ENCODE data around the gene ENAH. TPM values are rescaled to one million over a fixed set of nuclear protein-coding genes. Genes with fewer than 3 reads are reported as not detected.
A peak's percentile ranks its signal among the peaks of the same experiment; 100 is the strongest.
"Not testable (repeated sequence)": the region's sequence is repeated elsewhere in the genome, so short reads cannot be mapped to it uniquely, and the experiment has no call there.

ENAH gene
- total and polyA plus RNA-seq, 4 donors: 47.3 to 415 (median 115) TPM

- ATAC-seq (ENCODE audit: low FRiP score); H3K4me3 ChIP-seq (ENCODE audit: low read length in 2 of 2); H3K4me1 ChIP-seq (ENCODE audit: control insufficient read depth in 1 of 2, insufficient read depth in 2 of 2, low read length in 2 of 2); DNase-seq; H3K36me3 ChIP-seq (ENCODE audit: control insufficient read depth in 1 of 2, insufficient read depth in 2 of 2, low read length in 1 of 2); H3K9me3 ChIP-seq (ENCODE audit: control insufficient read depth, low read length); intact Hi-C loops (cut with DNase I); H3K27me3 ChIP-seq (ENCODE audit: control insufficient read depth in 1 of 2, insufficient read depth in 2 of 2, low read length in 1 of 2); H3K27ac ChIP-seq (ENCODE audit: low read depth in 1 of 2, low read length in 2 of 2): not testable (repeated sequence)
- WGBS, 2 donors: 95 to 100% methylated on average over 2 of the region's 2 CpGs
These were observed 142.2 kb downstream of the ENAH start for GRCh38 chr1:225510740-225511139.

- intact Hi-C loops (cut with DNase I): loop anchor here in 1 of 2 donors (10.0 kb wide), 1 partner anchor 115 kb away; no protein-coding TSS in a partner anchor
- DNase-seq (no peak), ATAC-seq (ENCODE audit: low FRiP score) (no peak)
- Histone ChIP-seq H3K27ac (ENCODE audit: low read depth in 1 of 2, low read length in 2 of 2) (no peak overlapping the region), H3K36me3 (ENCODE audit: control insufficient read depth in 1 of 2, insufficient read depth in 2 of 2, low read length in 1 of 2) (peaks cover 0 to 1% of the 10 kb centered on the region in 2 donors), H3K27me3 (ENCODE audit: control insufficient read depth in 1 of 2, insufficient read depth in 2 of 2, low read length in 1 of 2) (no peaks in the 10 kb centered on the region), H3K4me3 (ENCODE audit: low read length in 2 of 2) (no peak overlapping the region), H3K4me1 (ENCODE audit: control insufficient read depth in 1 of 2, insufficient read depth in 2 of 2, low read length in 2 of 2) (peaks cover 2% of the 10 kb centered on the region in 2 donors), H3K9me3 (ENCODE audit: control insufficient read depth, low read length) (no peaks in the 10 kb centered on the region)
- 91 to 93% methylated on average over 3 of the region's 3 CpGs for WGBS, 2 donors
These were observed 143.2 kb downstream of the ENAH start for GRCh38 chr1:225509770-225510169.

- DNase-seq: no peak
- Histone ChIP-seq H3K27me3 (ENCODE audit: control insufficient read depth in 1 of 2, insufficient read depth in 2 of 2, low read length in 1 of 2) (no peaks in the 10 kb centered on the region), H3K36me3 (ENCODE audit: control insufficient read depth in 1 of 2, insufficient read depth in 2 of 2, low read length in 1 of 2) (peaks cover 0 to 1% of the 10 kb centered on the region in 2 donors), H3K4me3 (ENCODE audit: low read length in 2 of 2) (no peak overlapping the region), H3K9me3 (ENCODE audit: control insufficient read depth, low read length) (no peaks in the 10 kb centered on the region), H3K27ac (ENCODE audit: low read depth in 1 of 2, low read length in 2 of 2) (peak overlapping the region; percentile 79), H3K4me1 (ENCODE audit: control insufficient read depth in 1 of 2, insufficient read depth in 2 of 2, low read length in 2 of 2) (peaks cover 0 to 2% of the 10 kb centered on the region in 2 donors)
- intact Hi-C loops (cut with DNase I): loop anchor here in 1 of 2 donors (10.0 kb wide), 1 partner anchor 115 kb away; no protein-coding TSS in a partner anchor
- ATAC-seq (ENCODE audit: low FRiP score): peak; percentile 25
- 97 to 98% methylated on average over 2 of the region's 2 CpGs for WGBS, 2 donors
These were observed 143.6 kb downstream of the ENAH start for GRCh38 chr1:225509376-225509707.

- H3K4me3 ChIP-seq (ENCODE audit: low read length in 2 of 2): no peak overlapping the region
- H3K27me3 ChIP-seq (ENCODE audit: control insufficient read depth in 1 of 2, insufficient read depth in 2 of 2, low read length in 1 of 2): no peaks in the 10 kb centered on the region
- peak overlapping the region; percentile 79 for H3K27ac ChIP-seq (ENCODE audit: low read depth in 1 of 2, low read length in 2 of 2)
- peaks cover 0 to 2% of the 10 kb centered on the region in 2 donors for H3K4me1 ChIP-seq (ENCODE audit: control insufficient read depth in 1 of 2, insufficient read depth in 2 of 2, low read length in 2 of 2)
- WGBS, 2 donors: 59% methylated on average over 12 of the region's 12 CpGs
- peak; percentile 95 for ATAC-seq (ENCODE audit: low FRiP score)
- intact Hi-C loops (cut with DNase I): loop anchor here in 1 of 2 donors (10.0 kb wide), 1 partner anchor 116 kb away; no protein-coding TSS in a partner anchor
- DNase-seq: no peak
- no peaks in the 10 kb centered on the region for H3K9me3 ChIP-seq (ENCODE audit: control insufficient read depth, low read length)
- H3K36me3 ChIP-seq (ENCODE audit: control insufficient read depth in 1 of 2, insufficient read depth in 2 of 2, low read length in 1 of 2): peaks cover 0 to 1% of the 10 kb centered on the region in 2 donors
These were observed 144.2 kb downstream of the ENAH start for GRCh38 chr1:225508538-225509375.

DNA sequence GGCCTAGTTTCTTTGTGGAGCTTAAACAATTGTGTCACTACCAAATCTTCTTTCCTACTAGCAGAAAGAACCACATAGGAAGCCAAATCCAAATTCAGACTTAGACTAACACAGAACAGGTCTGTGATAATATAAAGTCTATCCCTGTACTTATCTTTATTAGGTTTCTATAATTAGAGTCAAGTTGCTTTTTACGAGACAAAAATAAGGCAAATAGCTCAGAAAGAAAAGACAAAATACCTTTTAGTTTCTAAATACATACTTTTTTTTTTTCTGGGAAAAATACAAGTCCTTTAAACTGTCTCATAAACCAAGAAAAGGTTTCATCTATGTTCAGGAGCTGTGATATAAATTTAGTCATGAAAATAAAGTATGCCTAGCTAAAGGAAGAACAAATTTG is 146.2 kb downstream of the ENAH start:
- Histone ChIP-seq H3K27ac (ENCODE audit: low read depth in 1 of 2, low read length in 2 of 2) (no peak overlapping the region), H3K27me3 (ENCODE audit: control insufficient read depth in 1 of 2, insufficient read depth in 2 of 2, low read length in 1 of 2) (no peaks in the 10 kb centered on the region), H3K9me3 (ENCODE audit: control insufficient read depth, low read length) (no peaks in the 10 kb centered on the region), H3K36me3 (ENCODE audit: control insufficient read depth in 1 of 2, insufficient read depth in 2 of 2, low read length in 1 of 2) (peaks cover 0 to 1% of the 10 kb centered on the region in 2 donors), H3K4me3 (ENCODE audit: low read length in 2 of 2) (no peak overlapping the region), H3K4me1 (ENCODE audit: control insufficient read depth in 1 of 2, insufficient read depth in 2 of 2, low read length in 2 of 2) (peaks cover 0 to 2% of the 10 kb centered on the region in 2 donors)
- 8 to 13% methylated on average over 1 of the region's 1 CpG for WGBS, 2 donors
- intact Hi-C loops (cut with DNase I): loop anchor here in 1 of 2 donors (10.0 kb wide), 1 partner anchor 118 kb away; no protein-coding TSS in a partner anchor
- ATAC-seq (ENCODE audit: low FRiP score) (no peak), DNase-seq (no peak)

- H3K4me1 ChIP-seq (ENCODE audit: control insufficient read depth in 1 of 2, insufficient read depth in 2 of 2, low read length in 2 of 2): peaks cover 0 to 2% of the 10 kb centered on the region in 2 donors
- no peak overlapping the region for H3K27ac ChIP-seq (ENCODE audit: low read depth in 1 of 2, low read length in 2 of 2)
- intact Hi-C loops (cut with DNase I): loop anchor here in 1 of 2 donors (10.0 kb wide), 1 partner anchor 120 kb away; no protein-coding TSS in a partner anchor
- no peaks in the 10 kb centered on the region for H3K9me3 ChIP-seq (ENCODE audit: control insufficient read depth, low read length)
- 83 to 88% methylated on average over 2 of the region's 2 CpGs for WGBS, 2 donors
- peaks cover 0 to 1% of the 10 kb centered on the region in 2 donors for H3K36me3 ChIP-seq (ENCODE audit: control insufficient read depth in 1 of 2, insufficient read depth in 2 of 2, low read length in 1 of 2)
- no peak overlapping the region for H3K4me3 ChIP-seq (ENCODE audit: low read length in 2 of 2)
- ATAC-seq (ENCODE audit: low FRiP score) (no peak), DNase-seq (no peak)
- H3K27me3 ChIP-seq (ENCODE audit: control insufficient read depth in 1 of 2, insufficient read depth in 2 of 2, low read length in 1 of 2): no peaks in the 10 kb centered on the region
These were observed 148.1 kb downstream of the ENAH start for GRCh38 chr1:225504776-225505175.

DNA sequence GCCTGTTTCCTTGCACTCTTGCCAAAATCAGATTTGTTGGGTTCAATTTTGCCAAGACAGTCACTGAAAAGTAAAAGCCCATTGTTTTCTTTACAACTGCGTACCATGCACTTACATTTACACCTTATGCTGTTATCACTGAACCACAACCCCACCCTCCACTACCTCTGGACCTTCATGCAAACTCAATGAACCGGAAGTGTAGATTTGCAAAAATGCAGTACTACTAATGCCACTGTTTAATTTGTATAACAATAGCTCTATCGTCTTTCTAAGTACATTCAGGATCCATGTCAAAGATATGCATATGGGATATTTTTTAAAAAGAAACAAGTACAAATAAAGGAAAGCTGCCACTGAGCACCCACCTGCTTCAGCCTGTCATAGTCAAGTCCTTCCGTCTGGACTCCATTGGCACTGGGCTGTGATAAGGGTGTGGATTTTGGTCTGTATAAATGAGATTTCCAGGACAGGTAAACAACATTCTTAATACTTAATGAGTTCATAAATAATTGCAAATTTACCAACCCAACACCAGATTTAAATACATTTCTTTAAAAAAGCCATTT is 152.2 kb downstream of the ENAH start:
- ATAC-seq (ENCODE audit: low FRiP score): no peak
- no peaks in the 10 kb centered on the region for H3K36me3 ChIP-seq (ENCODE audit: control insufficient read depth in 1 of 2, insufficient read depth in 2 of 2, low read length in 1 of 2)
- H3K27ac ChIP-seq (ENCODE audit: low read depth in 1 of 2, low read length in 2 of 2): no peak overlapping the region
- WGBS, 2 donors: 85 to 87% methylated on average over 4 of the region's 4 CpGs
- intact Hi-C loops (cut with DNase I): loop anchor here in 1 of 2 donors (10.0 kb wide), 1 partner anchor 124 kb away; no protein-coding TSS in a partner anchor
- no peaks in the 10 kb centered on the region for H3K4me1 ChIP-seq (ENCODE audit: control insufficient read depth in 1 of 2, insufficient read depth in 2 of 2, low read length in 2 of 2)
- no peaks in the 10 kb centered on the region for H3K9me3 ChIP-seq (ENCODE audit: control insufficient read depth, low read length)
- no peak for DNase-seq
- no peak overlapping the region for H3K4me3 ChIP-seq (ENCODE audit: low read length in 2 of 2)
- no peaks in the 10 kb centered on the region for H3K27me3 ChIP-seq (ENCODE audit: control insufficient read depth in 1 of 2, insufficient read depth in 2 of 2, low read length in 1 of 2)

DNA sequence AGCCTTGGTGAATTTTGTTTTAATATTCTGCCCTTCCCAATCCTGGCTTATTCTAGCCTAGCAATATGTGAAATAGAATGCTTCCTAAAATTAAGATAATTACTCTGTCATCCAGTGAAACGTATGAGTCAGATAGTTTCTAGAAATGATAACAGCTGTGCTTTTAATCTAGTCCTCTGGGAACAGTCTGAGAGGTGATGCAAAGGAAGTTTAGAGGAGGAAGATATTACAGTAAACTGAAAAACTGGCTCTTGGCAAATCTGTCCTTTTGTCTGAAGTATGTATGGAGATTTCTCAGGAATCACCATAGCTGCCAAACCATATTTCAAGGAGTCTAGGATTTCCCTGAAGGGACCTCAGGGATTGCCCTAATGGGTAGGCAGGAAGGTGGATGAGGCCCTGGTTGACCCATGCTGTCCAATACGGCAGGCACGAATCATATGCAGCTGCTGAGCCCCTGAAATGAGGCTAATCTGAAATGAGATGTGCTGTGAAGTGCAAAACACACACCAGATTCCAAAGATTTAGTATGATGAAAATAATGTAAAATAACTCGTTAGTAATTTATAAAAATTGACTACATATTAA is 154.3 kb downstream of the ENAH start:
- 75 to 76% methylated on average over 4 of the region's 4 CpGs for WGBS, 2 donors
- DNase-seq: no peak
- Histone ChIP-seq H3K9me3 (ENCODE audit: control insufficient read depth, low read length) (no peaks in the 10 kb centered on the region), H3K4me1 (ENCODE audit: control insufficient read depth in 1 of 2, insufficient read depth in 2 of 2, low read length in 2 of 2) (no peaks in the 10 kb centered on the region), H3K4me3 (ENCODE audit: low read length in 2 of 2) (no peak overlapping the region), H3K27ac (ENCODE audit: low read depth in 1 of 2, low read length in 2 of 2) (no peak overlapping the region), H3K27me3 (ENCODE audit: control insufficient read depth in 1 of 2, insufficient read depth in 2 of 2, low read length in 1 of 2) (no peaks in the 10 kb centered on the region), H3K36me3 (ENCODE audit: control insufficient read depth in 1 of 2, insufficient read depth in 2 of 2, low read length in 1 of 2) (no peaks in the 10 kb centered on the region)
- intact Hi-C loops (cut with DNase I): no loop called here
- no peak for ATAC-seq (ENCODE audit: low FRiP score)
